Astrocyte (in vitro differentiated cells and primary cell): ENCODE data around the gene FOLR1.

Source experiments
- CTCF ChIP-seq: IDR thresholded peaks from 2 replicates; pipeline ENCODE4 v1.5.1; 2011; ENCODE audit warnings: low read depth, mild to moderate bottlenecking, inconsistent platforms, low read length, moderate library complexity; ENCODE audit not compliant: insufficient read depth
- EZH2 ChIP-seq: IDR thresholded peaks from 2 replicates; pipeline ENCODE4 v1.6.1; 2012; ENCODE audit warnings: mild to moderate bottlenecking, low read length, inconsistent platforms; ENCODE audit not compliant: insufficient read depth

- TF ChIP-seq CTCF (no peak), EZH2 (no peak)
Observed at GRCh38 chr11:72228229-72228843, 36.4 kb downstream of the FOLR1 start.
